DOHH2 (cell line): ENCODE measurements around the gene PLCL1.

ENCODE experiments used
- CTCF ChIP-seq: fragments of 200-600 bp; sonication (generic); IDR thresholded peaks from one replicate; pipeline ENCODE4 v1.5.1; 2014; ENCODE audit warnings: antibody characterized with exemption, mild to moderate bottlenecking, low read depth, low read length; ENCODE audit not compliant: poor library complexity, severe bottlenecking
- EZH2phosphoT487 ChIP-seq: fragments of 200-600 bp; sonication (generic); IDR thresholded peaks from 2 replicates; pipeline ENCODE4 v1.6.1; 2017; ENCODE audit warnings: borderline replicate concordance, mild to moderate bottlenecking, antibody characterized with exemption, low read length, moderate library complexity, mixed read lengths

- TF ChIP-seq CTCF (peak; percentile 62), EZH2phosphoT487 (no peak)
Measured at GRCh38 chr2:198127627-198128026, 323.2 kb downstream of the PLCL1 start.
